T-helper 2 cell treated with Interferon-gamma antibody and Interleukin-4, amounts not matched to agents 5 μg/mL and 100 μg/mL, for 36 hours (primary cell): ENCODE measurements around the gene DAZ3.
"Not testable (repeated sequence)": the region's sequence is repeated elsewhere in the genome, so short reads cannot be mapped to it uniquely, and the experiment has no call there.

Experiments
- DNase-seq: peaks from one replicate; pipeline ENCODE4 v3.0.0; 2021; ENCODE audit warnings: low spot score
- H3K27ac Mint-ChIP-seq: one replicate; pipeline ENCODE4 v1.8.0; 2021; ENCODE audit warnings: mild to moderate bottlenecking, mixed read lengths
- H3K27me3 Mint-ChIP-seq: one replicate; pipeline ENCODE4 v1.8.0; 2021; ENCODE audit warnings: low read depth, mixed read lengths
- H3K36me3 Mint-ChIP-seq: one replicate; pipeline ENCODE4 v1.8.0; 2021; ENCODE audit warnings: low read depth, mixed read lengths
- H3K4me1 Mint-ChIP-seq: one replicate; pipeline ENCODE4 v1.8.0; 2021; ENCODE audit warnings: low read depth, mixed read lengths
- H3K4me3 Mint-ChIP-seq: one replicate; pipeline ENCODE4 v1.8.0; 2022; ENCODE audit warnings: mild to moderate bottlenecking, moderate library complexity, mixed read lengths
- H3K9me3 Mint-ChIP-seq: one replicate; pipeline ENCODE4 v1.8.0; 2021; ENCODE audit warnings: mixed read lengths

DAZ3 gene

GRCh38 chrY:24813293-24813692 is at the start of gene DAZ3:
TSS of gene DAZ3 (minus strand) at chrY:24813393. CDS start at chrY:24813185, 208 bp downstream.
- not testable (repeated sequence) for H3K9me3 Mint-ChIP-seq, H3K27ac Mint-ChIP-seq, H3K36me3 Mint-ChIP-seq, H3K27me3 Mint-ChIP-seq, H3K4me3 Mint-ChIP-seq, DNase-seq, H3K4me1 Mint-ChIP-seq

GRCh38 chrY:24833619-24834018 is 20.4 kb upstream of the DAZ3 start, which contains the start of gene DAZ4:
TSS of gene DAZ4 (plus strand) at chrY:24833919. CDS start at chrY:24834127, 208 bp downstream.
- H3K4me1 Mint-ChIP-seq, H3K36me3 Mint-ChIP-seq, H3K9me3 Mint-ChIP-seq, H3K27ac Mint-ChIP-seq, H3K4me3 Mint-ChIP-seq, DNase-seq, H3K27me3 Mint-ChIP-seq: not testable (repeated sequence)

- DNase-seq, H3K27ac Mint-ChIP-seq, H3K27me3 Mint-ChIP-seq: not testable (repeated sequence)
These were observed 11.9 kb upstream of the DAZ3 start for GRCh38 chrY:24825069-24825468.

GRCh38 chrY:24824184-24824879 is 11.1 kb upstream of the DAZ3 start:
- H3K36me3 Mint-ChIP-seq, H3K4me3 Mint-ChIP-seq, H3K4me1 Mint-ChIP-seq, H3K9me3 Mint-ChIP-seq, DNase-seq, H3K27ac Mint-ChIP-seq, H3K27me3 Mint-ChIP-seq: not testable (repeated sequence)

More at GRCh38 chrY:24825069-24825468, 11.9 kb upstream of the DAZ3 start:
- H3K4me3 Mint-ChIP-seq, H3K9me3 Mint-ChIP-seq, H3K36me3 Mint-ChIP-seq, H3K4me1 Mint-ChIP-seq: not testable (repeated sequence)

- H3K9me3 Mint-ChIP-seq, H3K4me1 Mint-ChIP-seq, H3K36me3 Mint-ChIP-seq, H3K27ac Mint-ChIP-seq, H3K4me3 Mint-ChIP-seq, H3K27me3 Mint-ChIP-seq, DNase-seq: not testable (repeated sequence)
These were observed 8.6 kb upstream of the DAZ3 start for GRCh38 chrY:24821836-24822235.
